ENCODE data around the gene CKAP2L.

Gene CKAP2L

DNA sequence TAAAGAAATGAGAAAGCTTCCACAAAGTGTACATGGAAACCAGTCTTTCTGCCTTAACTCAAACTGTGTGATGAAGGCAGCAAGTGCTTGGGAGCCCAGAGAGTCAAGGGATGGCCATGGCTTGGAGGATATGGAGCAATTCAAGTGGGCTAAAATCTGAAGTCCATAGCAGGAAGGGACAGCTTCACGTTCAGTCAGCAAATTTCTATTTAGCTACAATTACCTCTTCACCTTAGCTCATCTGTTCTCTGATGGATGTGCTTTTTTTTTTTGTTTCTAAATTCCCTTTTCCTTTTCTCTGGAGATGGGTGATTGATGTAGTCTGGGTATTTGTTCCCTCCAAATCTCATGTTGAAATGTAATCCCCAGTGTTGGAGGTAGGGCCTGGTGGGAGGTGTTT lies 24.8 kb upstream of the CKAP2L start:
- Mint-ChIP-seq H3K27me3 (ENCODE audit: low read depth) (no peaks in the 10 kb centered on the region), H3K27ac (no peak overlapping the region), H3K4me1 (no peaks in the 10 kb centered on the region), H3K9me3 (peaks cover 3% of the 10 kb centered on the region), H3K36me3 (ENCODE audit: low read depth) (no peaks in the 10 kb centered on the region), H3K4me3 (no peak overlapping the region)
- TF ChIP-seq, protein P1, sequence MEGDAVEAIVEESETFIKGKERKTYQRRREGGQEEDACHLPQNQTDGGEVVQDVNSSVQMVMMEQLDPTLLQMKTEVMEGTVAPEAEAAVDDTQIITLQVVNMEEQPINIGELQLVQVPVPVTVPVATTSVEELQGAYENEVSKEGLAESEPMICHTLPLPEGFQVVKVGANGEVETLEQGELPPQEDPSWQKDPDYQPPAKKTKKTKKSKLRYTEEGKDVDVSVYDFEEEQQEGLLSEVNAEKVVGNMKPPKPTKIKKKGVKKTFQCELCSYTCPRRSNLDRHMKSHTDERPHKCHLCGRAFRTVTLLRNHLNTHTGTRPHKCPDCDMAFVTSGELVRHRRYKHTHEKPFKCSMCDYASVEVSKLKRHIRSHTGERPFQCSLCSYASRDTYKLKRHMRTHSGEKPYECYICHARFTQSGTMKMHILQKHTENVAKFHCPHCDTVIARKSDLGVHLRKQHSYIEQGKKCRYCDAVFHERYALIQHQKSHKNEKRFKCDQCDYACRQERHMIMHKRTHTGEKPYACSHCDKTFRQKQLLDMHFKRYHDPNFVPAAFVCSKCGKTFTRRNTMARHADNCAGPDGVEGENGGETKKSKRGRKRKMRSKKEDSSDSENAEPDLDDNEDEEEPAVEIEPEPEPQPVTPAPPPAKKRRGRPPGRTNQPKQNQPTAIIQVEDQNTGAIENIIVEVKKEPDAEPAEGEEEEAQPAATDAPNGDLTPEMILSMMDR (IDR thresholded peaks at IDR 0.05; ENCODE audit: unreplicated experiment in 3 of 3) = no peak

DNA sequence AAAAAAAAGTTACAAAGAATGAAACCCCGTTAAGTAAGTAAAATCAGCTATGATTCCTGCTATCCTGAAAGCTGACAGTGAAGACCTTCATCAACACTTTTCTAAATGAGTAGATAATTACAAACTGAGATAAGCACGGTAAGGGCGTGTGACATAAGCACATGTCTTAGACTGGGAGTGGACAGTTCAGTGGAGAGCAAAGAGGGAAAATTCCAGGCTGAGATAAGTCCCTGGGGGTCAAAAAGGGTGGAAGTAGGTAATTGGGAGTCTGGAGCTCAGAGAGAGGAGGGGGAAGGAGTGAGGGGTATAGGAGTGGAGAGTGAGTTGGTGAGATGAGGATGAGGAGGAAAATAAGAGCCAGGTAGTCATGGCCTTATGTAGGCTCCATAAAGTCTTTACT lies 24.2 kb upstream of the CKAP2L start:
- Mint-ChIP-seq H3K27ac (no peak overlapping the region), H3K9me3 (peaks cover 3% of the 10 kb centered on the region)
- TF ChIP-seq, protein P1 (IDR thresholded peaks at IDR 0.05; ENCODE audit: unreplicated experiment in 3 of 3) = no peak

DNA sequence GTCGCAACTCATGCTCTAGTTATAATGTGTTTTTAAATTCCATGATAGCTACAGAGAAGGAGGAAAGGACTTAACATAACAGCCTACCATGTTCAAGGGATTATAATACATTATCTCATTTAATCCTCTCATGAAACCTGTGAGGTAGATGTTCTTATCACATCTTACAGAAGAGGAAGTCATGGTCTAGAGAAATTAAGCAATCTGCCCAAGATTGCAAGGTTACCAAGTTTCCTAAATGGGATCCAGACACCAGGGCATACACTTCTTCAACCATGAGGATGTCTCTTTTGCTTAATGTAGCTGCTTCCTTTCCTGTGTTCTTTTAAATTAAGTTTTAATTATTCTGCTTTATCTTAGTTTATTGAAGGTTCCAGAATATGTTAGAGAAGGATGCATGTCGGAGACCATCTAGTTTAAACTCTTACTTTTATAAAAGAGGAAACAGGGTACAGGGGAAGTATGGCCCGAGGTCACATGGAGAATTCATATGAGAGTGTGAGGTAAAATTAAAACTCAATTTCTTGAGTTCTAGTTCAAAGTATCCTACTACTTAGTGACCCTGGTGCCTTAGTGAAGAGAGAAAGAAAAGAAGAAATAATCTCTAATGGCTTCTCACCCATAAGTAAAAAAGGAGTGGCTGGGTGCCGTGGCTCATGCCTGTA lies 23.5 kb upstream of the CKAP2L start:
- Mint-ChIP-seq H3K4me1 (no peaks in the 10 kb centered on the region), H3K9me3 (peaks cover 3% of the 10 kb centered on the region), H3K27me3 (ENCODE audit: low read depth) (no peaks in the 10 kb centered on the region), H3K27ac (no peak overlapping the region), H3K4me3 (no peak overlapping the region), H3K36me3 (ENCODE audit: low read depth) (no peaks in the 10 kb centered on the region)
- TF ChIP-seq, protein P1 (IDR thresholded peaks at IDR 0.05; ENCODE audit: unreplicated experiment in 3 of 3) = no peak

More for the DNA sequence above, 24.2 kb upstream of the CKAP2L start:
- no peaks in the 10 kb centered on the region for H3K4me1 Mint-ChIP-seq
- no peak overlapping the region for H3K4me3 Mint-ChIP-seq
- no peaks in the 10 kb centered on the region for H3K36me3 Mint-ChIP-seq (ENCODE audit: low read depth)
- no peaks in the 10 kb centered on the region for H3K27me3 Mint-ChIP-seq (ENCODE audit: low read depth)

DNA sequence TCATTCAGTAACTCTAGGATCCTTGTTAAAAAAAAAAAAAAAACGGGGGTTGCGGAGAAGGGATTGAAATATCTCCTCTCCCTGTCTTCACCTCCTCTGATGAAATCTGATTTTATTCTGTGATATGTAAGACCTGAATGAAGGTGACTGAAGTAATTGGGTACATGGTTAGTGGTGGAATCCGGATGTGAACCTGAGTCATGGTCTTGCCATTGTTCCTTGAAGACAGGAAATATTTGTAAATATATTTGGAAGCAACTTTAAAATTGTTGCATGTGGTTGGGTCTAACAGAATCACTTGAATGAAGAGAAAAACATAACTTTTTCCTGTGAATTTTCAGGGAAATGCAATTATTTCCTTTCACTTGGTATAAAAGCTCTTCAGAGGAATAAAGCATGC lies 22.9 kb upstream of the CKAP2L start:
- Mint-ChIP-seq H3K36me3 (ENCODE audit: low read depth) (no peaks in the 10 kb centered on the region), H3K4me3 (no peak overlapping the region), H3K27me3 (ENCODE audit: low read depth) (no peaks in the 10 kb centered on the region), H3K9me3 (peaks cover 3% of the 10 kb centered on the region), H3K27ac (no peak overlapping the region), H3K4me1 (no peaks in the 10 kb centered on the region)
- TF ChIP-seq, protein P1 (IDR thresholded peaks at IDR 0.05; ENCODE audit: unreplicated experiment in 3 of 3) = no peak

DNA sequence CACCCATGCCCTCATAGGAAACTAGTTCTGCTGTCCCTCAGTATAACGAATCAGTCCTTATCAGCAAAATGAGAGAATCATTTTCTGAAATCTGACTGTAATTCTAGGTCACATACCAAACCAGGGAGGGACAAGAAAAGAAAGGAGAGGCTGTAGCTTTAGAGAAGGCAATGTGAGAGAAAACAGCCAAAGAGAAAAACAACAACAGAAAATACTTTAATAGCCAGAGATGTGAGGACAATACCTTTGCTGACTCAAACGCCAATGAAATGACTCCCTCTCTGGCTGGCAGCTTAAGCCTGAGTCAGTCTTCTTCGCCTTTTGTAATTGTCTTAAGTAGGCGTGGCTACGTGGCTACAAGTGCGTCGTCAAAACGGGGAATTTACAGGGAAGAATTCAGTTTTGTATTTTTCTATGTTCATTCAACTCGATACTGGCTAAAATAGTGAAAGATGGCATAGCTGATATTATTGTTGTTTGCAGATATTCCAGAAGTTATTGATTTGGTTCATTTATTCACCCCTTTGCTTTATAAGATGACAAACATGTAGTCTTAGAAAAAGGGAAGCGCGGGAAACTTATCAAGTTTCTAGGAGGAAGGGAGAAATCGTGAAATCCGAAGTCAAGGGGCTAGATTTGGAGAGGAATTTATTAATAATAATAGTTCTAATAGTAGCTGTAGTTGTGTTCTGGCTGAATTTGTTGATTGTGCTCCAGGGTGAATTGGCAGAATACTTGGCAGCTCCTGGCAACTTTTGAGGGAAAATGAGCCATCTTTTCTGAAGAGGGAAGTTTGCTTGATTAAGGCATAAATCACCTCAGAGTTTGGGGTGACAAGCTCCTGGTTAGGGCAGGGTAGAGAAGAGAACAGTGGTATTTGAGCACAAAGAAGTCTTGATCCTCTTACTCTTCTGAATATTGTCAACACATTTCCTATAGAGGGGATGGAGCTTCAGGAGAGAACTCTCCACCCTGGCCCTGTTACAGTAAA lies 20.1 kb upstream of the CKAP2L start, which contains the start of gene IL1A:
Gene IL1A, minus strand, starts transcription at position 295 of the 991 bp plus-strand sequence. CDS start 723 bp downstream, outside the sequence.
- Mint-ChIP-seq H3K9me3 (no peaks in the 10 kb centered on the region), H3K27ac (no peak within 1 kb of the TSS), H3K27me3 (ENCODE audit: low read depth) (no peaks in the 10 kb centered on the region), H3K36me3 (ENCODE audit: low read depth) (no peaks in the 10 kb centered on the region), H3K4me3 (no peak within 1 kb of the TSS), H3K4me1 (no peaks in the 10 kb centered on the region)
- TF ChIP-seq, protein P1 (IDR thresholded peaks at IDR 0.05; ENCODE audit: unreplicated experiment in 3 of 3) = no peak
